GM21576 (cell line): ENCODE measurements around the gene NAA16.
"Not testable (repeated sequence)": the region's sequence is repeated elsewhere in the genome, so short reads cannot be mapped to it uniquely, and the experiment has no call there.

Experiments used
- ATAC-seq: cut with Tn5 transposase; IDR thresholded peaks from one replicate; pipeline ENCODE4 v1.9.1; 2021; ENCODE audit warnings: mild to moderate bottlenecking, moderate library complexity; ENCODE audit not compliant: unreplicated experiment

NAA16 gene

GRCh38 chr13:41352935-41353840 is 42.1 kb downstream of the NAA16 start:
- no peak for ATAC-seq

DNA sequence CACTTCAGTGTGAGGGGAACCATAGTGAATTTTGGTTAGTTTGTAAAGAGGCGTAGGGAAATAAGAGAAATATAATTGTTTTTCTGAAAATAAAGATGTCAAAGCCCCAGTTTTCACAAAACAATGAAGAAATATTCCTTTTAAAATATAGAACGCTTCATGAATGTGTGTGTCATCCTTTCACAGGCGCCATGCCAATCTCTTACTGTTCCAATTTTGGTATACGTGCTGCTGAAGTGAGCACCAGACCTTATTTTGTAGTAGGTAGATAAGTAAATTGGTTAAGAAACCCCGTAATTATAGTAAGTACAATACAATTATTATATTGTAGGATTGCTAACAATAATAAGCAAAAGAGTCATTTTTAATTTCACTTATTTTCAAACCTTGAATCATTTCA is 43.3 kb downstream of the NAA16 start:
- ATAC-seq: no peak

GRCh38 chr13:41356385-41356648 is 45.2 kb downstream of the NAA16 start:
- not testable (repeated sequence) for ATAC-seq

DNA sequence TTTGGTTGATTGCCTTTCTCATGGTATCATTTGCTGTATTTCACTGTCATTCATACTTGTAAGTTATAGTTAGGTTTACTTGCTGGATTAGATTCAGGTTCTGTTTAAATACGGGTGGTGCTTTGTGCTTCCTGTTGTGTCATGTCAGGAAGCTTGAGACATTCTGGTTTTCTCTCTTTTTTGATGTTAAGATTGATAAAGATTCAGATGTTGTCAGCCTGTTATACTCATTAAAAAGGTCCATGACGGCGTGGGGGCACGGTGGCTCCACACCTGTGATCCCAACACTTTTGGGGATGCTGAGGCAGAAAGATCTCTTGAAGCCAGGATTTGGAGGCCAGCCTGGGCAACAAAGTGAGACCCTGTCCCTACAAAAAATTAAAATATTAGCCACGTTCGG is 45.7 kb downstream of the NAA16 start:
- no peak for ATAC-seq

GRCh38 chr13:41361491-41361890 is 50.4 kb downstream of the NAA16 start:
- ATAC-seq: no peak

DNA sequence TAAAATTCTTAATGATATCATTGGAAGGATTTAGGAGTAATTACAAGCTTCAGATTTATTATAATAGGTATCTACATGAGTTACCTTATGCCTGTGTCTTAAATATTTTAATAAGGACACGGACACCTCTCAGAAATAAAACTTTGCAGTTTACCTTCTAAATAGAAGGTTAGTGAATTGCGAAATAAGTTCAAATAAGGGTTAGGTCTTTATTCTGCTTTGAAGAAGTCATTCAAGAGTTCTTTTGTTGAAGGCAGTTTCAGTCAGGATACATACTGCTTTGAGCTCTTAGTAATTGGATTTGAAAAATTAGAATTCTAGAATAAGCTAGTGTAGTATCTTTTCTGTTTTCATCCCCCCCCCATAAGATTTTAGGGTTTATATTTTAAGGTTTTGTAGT is 53.0 kb downstream of the NAA16 start:
- no peak for ATAC-seq

DNA sequence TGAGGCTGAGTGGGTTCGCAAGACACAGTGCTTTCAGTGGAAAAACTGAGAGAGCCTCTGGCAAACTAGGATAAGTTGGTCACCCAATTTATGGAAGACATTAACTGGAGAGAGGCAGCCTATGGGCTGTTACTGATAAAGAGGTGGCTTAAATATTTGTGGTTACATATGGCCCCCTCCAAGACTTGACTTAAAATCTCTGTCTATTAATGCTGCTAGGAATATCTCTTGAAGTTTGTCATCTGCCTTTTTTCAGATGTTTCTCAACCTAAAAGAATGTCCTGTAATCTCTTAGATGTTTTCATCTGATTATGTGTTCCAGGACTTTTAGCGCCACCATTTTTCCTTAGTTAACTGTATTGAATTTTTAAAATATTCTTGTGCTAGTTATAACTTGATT is 54.6 kb downstream of the NAA16 start:
- ATAC-seq: no peak

DNA sequence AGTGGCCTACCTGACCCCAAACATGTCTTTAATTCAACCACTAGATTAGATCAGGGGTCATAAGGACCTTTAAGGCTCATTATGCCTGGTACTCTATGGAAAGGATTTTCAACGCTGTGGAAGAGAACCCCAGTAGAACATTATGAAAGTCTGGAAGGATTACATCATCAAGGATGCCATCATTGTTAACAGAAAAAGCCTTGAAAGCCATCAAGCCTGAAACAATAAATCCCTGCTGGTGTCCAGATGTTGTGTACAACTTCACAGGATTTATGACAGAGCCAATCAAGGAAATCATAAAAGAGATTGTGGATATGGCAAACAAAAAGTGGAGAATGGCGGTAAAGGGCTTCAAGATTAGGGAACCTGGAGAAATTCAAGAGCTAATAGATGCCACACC is 59.7 kb downstream of the NAA16 start:
- ATAC-seq: no peak

DNA sequence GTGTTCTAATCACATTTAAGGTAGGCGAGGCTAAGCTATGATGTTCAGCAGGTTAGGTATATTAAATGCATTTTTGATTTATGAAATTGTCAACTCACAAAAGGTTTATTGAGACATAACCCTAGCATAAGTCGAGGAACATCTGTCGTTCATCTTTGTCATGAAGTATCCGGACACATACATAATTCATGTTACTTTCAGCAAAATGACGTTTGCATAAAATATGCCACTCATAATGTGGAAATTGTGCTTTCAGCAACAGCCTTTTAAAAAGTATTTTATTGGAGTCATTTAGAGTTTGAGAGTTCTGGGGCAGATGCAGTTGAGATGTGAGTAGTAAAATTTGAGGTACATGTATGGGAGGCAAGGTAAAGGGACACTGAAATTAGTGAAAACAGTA is 66.4 kb downstream of the NAA16 start:
- no peak for ATAC-seq

GRCh38 chr13:41382431-41382830 is 71.4 kb downstream of the NAA16 start:
- no peak for ATAC-seq

DNA sequence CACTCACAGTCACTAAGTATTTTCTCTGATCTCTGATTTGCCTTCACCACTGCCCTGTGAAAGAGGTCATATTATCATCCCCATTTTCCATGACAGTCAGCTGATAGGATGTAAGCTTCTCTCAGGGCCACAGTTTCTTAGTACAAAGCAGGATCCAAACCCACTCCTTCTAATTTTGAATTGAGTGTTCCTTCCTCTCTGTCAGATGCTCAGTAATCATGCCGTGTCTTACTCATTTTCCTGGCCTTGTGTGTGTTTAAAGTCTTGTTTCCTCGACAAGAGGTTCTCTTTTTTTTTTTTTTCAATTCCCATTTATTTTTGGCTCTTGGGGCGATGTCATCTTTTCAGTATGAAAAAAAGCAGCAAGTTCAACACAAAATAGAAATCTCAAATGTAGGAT is 72.3 kb downstream of the NAA16 start:
- ATAC-seq: no peak

GRCh38 chr13:41384749-41385503 is 73.9 kb downstream of the NAA16 start:
- no peak for ATAC-seq

DNA sequence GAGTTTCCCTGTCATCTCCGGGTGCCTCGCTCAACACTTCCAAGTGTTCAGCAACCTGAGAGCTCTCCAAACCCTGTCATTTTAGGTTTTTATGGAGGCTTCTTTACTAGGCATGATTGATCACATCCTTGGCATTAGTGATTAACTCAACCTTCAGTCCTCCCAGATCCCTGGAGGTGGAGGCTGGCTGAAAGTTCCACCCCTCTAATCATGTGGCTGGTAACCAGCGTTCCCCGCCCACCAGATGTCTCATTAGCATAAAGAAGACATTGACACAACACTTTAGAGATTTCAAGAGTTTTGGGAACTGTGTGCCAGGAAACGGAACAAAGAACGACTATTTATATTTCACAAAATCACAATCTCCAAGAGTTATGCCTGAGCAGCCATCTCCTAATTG is 75.1 kb downstream of the NAA16 start:
- no peak for ATAC-seq

DNA sequence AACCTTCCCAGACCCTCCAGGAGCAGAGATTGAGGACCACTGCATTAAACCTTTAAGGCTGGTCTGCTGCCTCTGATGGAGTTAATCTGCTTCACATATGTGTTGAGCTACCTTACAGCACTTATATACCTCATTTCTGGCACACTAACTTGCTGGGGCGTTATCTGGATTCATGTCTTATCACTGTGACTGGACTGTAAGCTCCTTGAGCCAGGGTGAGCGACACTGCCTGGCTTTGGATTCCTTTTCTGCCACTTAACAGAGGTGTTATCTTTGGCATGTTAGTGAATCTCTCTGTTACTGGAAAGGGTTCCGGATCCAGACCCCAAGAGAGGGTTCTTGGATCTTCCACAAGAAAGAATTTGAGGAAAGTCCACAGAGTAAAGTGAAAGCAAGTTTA is 76.5 kb downstream of the NAA16 start:
- ATAC-seq: no peak

- ATAC-seq: no peak
These were observed 77.2 kb downstream of the NAA16 start for GRCh38 chr13:41388143-41388881.

DNA sequence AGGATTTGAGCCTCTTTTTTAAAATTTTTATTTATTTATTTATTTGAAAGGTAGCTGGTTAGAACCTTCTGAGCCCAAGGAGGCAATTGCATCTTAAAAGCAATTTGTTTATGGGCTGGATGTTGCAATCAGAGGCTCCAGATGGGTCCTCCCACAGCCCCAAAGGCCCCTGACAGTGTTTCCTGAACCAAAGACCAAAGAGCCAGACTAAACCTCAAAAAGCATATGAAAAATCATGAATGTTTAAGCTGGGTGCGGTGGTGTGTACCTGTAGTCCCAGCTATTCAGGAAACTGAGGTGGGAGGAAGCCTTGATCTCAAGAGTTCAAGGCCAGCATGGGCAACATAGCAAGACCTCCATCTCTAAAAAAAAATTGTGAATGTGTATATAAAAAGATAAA is 78.5 kb downstream of the NAA16 start:
- ATAC-seq: no peak

- no peak for ATAC-seq
These were observed 83.1 kb downstream of the NAA16 start for GRCh38 chr13:41394166-41394565.

DNA sequence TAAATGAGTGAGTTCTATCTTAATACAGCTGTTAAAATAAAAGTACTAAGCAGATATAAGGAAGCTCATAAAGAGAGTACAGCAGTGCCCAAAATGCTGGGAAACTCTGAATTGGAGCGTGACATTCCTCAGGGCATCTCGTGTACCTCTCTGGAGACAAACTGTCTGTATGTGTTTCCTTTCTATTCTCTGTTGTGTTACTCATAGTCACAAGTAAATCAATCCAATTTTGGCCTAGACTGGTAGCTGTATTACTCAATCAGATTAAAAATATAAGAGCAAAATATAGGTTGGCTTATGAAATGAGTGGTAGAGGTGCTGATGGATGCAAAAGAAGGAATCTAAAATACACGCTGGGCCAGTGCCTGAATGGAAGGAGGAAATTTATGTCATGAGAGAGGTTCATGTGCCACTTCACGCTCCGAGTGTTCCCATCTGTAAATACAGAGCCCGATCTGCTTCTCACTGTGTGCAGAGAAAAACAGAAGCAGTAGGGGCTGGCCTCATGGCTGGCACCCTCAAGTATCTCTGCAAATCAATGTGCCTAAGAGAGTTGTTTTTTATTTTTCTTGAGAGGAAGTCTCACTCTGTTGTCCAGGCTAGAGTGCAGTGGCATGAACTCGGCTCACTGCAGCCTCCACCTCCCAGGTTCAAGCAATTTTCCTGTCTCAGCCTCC is 87.6 kb downstream of the NAA16 start:
- no peak for ATAC-seq

GRCh38 chr13:41401366-41401765 is 90.3 kb downstream of the NAA16 start:
- ATAC-seq: no peak

- no peak for ATAC-seq
These were observed 91.8 kb downstream of the NAA16 start for GRCh38 chr13:41402691-41403511.
